Common myeloid progenitor, CD34-positive (primary cell): Measurements from ENCODE around the gene SLC25A45.

Experiments
- CTCF ChIA-PET: fragments of 350-600 bp; sonication (Branson Sonifier 250); formaldehyde crosslinking; loops from one replicate; lab custom pipeline; 2021; ENCODE audit warnings: antibody characterized with exemption; lab: Charles Lee
- POLR2A ChIA-PET: fragments of 350-600 bp; sonication (Branson Sonifier 250); formaldehyde crosslinking; loops from one replicate; lab custom pipeline; 2021; ENCODE audit warnings: antibody characterized with exemption; lab: Charles Lee
- DNase-seq, 3 donors: peaks; one replicate each; pipeline versions ENCODE4 v3.0.0 to v3.0.0-alpha.2; 2013
- H3K27ac ChIP-seq, 2 experiments: 1 replicate in 1 of 2; 2 replicates in 1 of 2; pipeline ENCODE4 v1.7.0; 2013; ENCODE audit warnings: inconsistent platforms in 2 of 2, low read length in 2 of 2, mild to moderate bottlenecking in 2 of 2, low read depth in 1 of 2, moderate library complexity in 1 of 2; ENCODE audit not compliant: severe bottlenecking in 2 of 2, insufficient read depth in 1 of 2, poor library complexity in 1 of 2
- H3K27me3 ChIP-seq, 5 experiments: replicated peaks in 2 of 5; 1 replicate in 3 of 5; 2 replicates in 2 of 5; pipeline versions ENCODE4 v1.6.1 to v1.7.0; 2013; ENCODE audit warnings: low read length in 4 of 5, mild to moderate bottlenecking in 2 of 5, moderate library complexity in 2 of 5, inconsistent platforms in 1 of 5; ENCODE audit not compliant: insufficient read depth in 5 of 5, control insufficient read depth in 4 of 5
- H3K36me3 ChIP-seq, 4 experiments: 1 replicate in 2 of 4; 2 replicates in 2 of 4; pipeline versions ENCODE4 v1.6.1 to v1.7.0; 2013; ENCODE audit warnings: low read length in 3 of 4, control low read depth in 1 of 4, mild to moderate bottlenecking in 1 of 4; ENCODE audit not compliant: control insufficient read depth in 4 of 4, insufficient read depth in 4 of 4
- H3K4me1 ChIP-seq, 4 experiments: 1 replicate in 3 of 4; 2 replicates in 1 of 4; pipeline versions ENCODE4 v1.6.1 to v1.7.1; 2013; ENCODE audit warnings: low read length in 3 of 4, mild to moderate bottlenecking in 3 of 4, control low read depth in 1 of 4, inconsistent platforms in 1 of 4, moderate library complexity in 1 of 4; ENCODE audit not compliant: control insufficient read depth in 4 of 4, insufficient read depth in 4 of 4; ENCODE audit errors: control extremely low read depth in 1 of 4
- H3K4me3 ChIP-seq, 7 experiments: 1 replicate in 4 of 7; 2 replicates in 3 of 7; pipeline versions ENCODE4 v1.5.1 to v1.7.0; 2013; ENCODE audit warnings: mild to moderate bottlenecking in 7 of 7, low read length in 6 of 7, moderate library complexity in 6 of 7, inconsistent platforms in 2 of 7, low read depth in 2 of 7, control low read depth in 1 of 7; ENCODE audit not compliant: insufficient read depth in 4 of 7, control insufficient read depth in 1 of 7; ENCODE audit errors: extremely low read depth in 1 of 7
- H3K9me3 ChIP-seq, 5 experiments: 1 replicate in 4 of 5; 2 replicates in 1 of 5; pipeline versions ENCODE4 v1.6.1 to v1.7.1; 2013; ENCODE audit warnings: low read length in 4 of 5, mild to moderate bottlenecking in 2 of 5, inconsistent platforms in 1 of 5, low read depth in 1 of 5, moderate library complexity in 1 of 5; ENCODE audit not compliant: control insufficient read depth in 4 of 5, insufficient read depth in 2 of 5; ENCODE audit errors: control extremely low read depth in 1 of 5
- WGBS: methylation state at CpG from one replicate; pipeline ENCODE4 v1.1.5; 2013; ENCODE audit not compliant: insufficient coverage; 5-methylcytosine and 5-hydroxymethylcytosine counted together

SLC25A45 gene

DNA sequence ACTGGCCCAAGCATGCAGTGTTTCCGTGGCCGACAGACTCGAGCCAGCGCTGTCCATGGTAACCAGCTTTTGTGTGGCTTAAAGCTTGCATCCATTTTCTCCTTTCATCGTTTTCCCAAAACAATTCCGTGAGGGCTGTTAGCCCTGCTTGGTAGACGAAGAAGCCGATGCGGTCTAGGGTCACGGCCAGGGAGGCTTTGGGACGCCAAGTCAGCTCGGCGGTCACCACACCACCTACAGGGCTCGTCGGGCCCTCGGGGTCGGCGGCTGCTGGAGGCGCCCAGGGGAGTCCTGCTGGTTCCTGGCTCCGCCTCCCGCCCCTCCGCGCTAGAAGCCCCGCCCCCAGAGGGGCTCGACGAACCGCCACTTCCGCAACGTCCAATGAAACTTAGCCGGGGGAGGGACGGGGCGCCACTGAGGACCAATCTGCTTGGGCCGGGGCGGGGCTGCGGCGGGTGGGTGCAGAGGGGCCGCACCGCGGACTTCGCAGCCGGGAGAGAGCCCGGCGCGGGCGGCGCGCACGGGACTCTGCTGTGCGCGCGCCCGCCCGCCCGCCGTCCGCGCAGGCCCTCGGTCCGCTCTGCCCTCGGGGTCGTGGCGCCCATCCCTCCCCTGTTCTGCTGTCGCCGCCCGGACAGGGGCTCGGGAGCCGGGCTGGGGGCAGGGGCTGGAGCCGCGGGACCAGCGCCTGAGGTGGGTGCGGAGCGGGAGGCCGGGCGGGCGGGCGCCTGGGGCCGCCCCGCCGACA is 28.0 kb downstream of the SLC25A45 start, which contains the start of gene TIGD3:
Gene TIGD3, plus strand, starts transcription at position 487 of the 748 bp plus-strand sequence. CDS start 1,058 bp downstream, outside the sequence.
- H3K27ac ChIP-seq = no peak within 1 kb of the TSS
- H3K36me3 ChIP-seq = peaks cover 5 to 34% (median 23%) of the 10 kb centered on the region in 4 experiments
- peaks cover 0 to 25% (median 23%) of the 10 kb centered on the region in 4 experiments for H3K4me1 ChIP-seq
- ChIA-PET CTCF (interaction anchor here (0.5 to 7.9 kb wide), 7 partner anchors 7 to 256 kb away, joined by 3 to 76 read pairs (median 15); partner anchors contain the start of genes CDC42EP2 and DPF2), POLR2A (interaction anchor here (0.7 to 1.0 kb wide), 3 partner anchors 71 to 146 kb away, joined by 3 to 4 read pairs (median 3); no protein-coding TSS in a partner anchor)
- no peaks in the 10 kb centered on the region for H3K9me3 ChIP-seq
- 0% methylated on average over 59 of the region's 79 CpGs for WGBS
- peak; percentile 95 to 98 (median 98) for DNase-seq
- H3K4me3 ChIP-seq = peak within 1 kb of the TSS; percentile 62 to 84 (median 68)
- peaks cover 0 to 2% (median 0%) of the 10 kb centered on the region in 5 experiments for H3K27me3 ChIP-seq

DNA sequence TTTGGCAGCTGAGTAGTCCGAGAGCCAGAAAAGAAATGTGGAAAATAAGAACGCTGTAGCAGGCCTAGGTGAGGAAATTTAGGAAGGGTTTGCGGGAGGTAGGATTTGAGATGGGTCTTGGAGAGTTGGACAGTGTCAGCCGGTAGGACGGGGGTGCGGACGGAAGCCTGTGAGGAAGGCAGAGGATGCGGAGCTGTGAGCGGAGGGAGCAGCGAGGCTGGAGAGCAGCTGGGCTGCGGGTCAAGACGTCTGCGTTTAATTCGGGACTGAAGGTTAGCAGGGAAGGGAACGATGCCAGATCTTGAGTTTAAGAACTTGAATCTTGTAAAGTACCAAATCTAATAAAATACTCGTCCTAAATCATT is 28.6 kb downstream of the SLC25A45 start:
- 53% methylated on average over 9 of the region's 16 CpGs for WGBS
- no peak overlapping the region for H3K27ac ChIP-seq
- peak overlapping the region; percentile 52 to 84 (median 62) for H3K4me3 ChIP-seq

DNA sequence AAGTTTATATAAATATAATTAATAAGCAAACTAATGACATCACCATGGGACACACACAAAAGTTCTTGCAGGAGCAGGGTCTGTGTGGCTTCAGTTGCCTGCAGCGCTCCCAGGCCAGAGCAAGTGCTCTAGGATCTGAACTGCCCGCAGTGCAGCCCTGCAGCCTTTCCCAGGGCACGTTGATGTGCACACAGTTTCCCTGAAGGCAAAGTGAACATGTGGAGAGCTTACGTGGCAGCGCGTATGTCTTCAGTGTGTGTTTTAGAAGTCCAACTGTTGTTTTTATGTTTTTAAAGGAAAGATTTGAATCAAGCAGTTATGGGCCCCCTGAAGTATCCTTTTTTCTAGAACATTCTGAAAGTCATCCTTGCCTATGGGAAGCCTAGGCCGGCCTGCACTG is 29.1 kb downstream of the SLC25A45 start:
- ChIA-PET CTCF (interaction anchor here (0.8 to 7.9 kb wide), 7 partner anchors 9 to 157 kb away, joined by 3 to 76 read pairs (median 15); partner anchors contain the start of genes CDC42EP2 and DPF2), POLR2A (interaction anchor here (0.6 to 0.9 kb wide), 2 partner anchors 72 to 535 kb away, joined by 3 read pairs; no protein-coding TSS in a partner anchor)
- peaks cover 0 to 2% (median 0%) of the 10 kb centered on the region in 5 experiments for H3K27me3 ChIP-seq
- H3K9me3 ChIP-seq = no peaks in the 10 kb centered on the region
- peaks cover 5 to 44% (median 33%) of the 10 kb centered on the region in 4 experiments for H3K36me3 ChIP-seq
- DNase-seq = no peak
- no peak overlapping the region for H3K4me3 ChIP-seq
- 97% methylated on average over 7 of the region's 7 CpGs for WGBS
- no peak overlapping the region for H3K27ac ChIP-seq
- peaks cover 0 to 25% (median 23%) of the 10 kb centered on the region in 4 experiments for H3K4me1 ChIP-seq

More for the DNA sequence above, 28.6 kb downstream of the SLC25A45 start:
- H3K27me3 ChIP-seq = peaks cover 0 to 2% (median 0%) of the 10 kb centered on the region in 5 experiments
- ChIA-PET CTCF (interaction anchor here (1.0 to 7.9 kb wide), 6 partner anchors 8 to 79 kb away, joined by 3 to 76 read pairs (median 16); partner anchors contain the start of genes CDC42EP2 and DPF2), POLR2A (interaction anchor here (0.6 to 1.0 kb wide), 3 partner anchors 72 to 535 kb away, joined by 3 to 4 read pairs (median 3); no protein-coding TSS in a partner anchor)
- DNase-seq = no peak
- H3K36me3 ChIP-seq = peaks cover 5 to 39% (median 27%) of the 10 kb centered on the region in 4 experiments
- no peaks in the 10 kb centered on the region for H3K9me3 ChIP-seq
- peaks cover 0 to 25% (median 23%) of the 10 kb centered on the region in 4 experiments for H3K4me1 ChIP-seq

DNA sequence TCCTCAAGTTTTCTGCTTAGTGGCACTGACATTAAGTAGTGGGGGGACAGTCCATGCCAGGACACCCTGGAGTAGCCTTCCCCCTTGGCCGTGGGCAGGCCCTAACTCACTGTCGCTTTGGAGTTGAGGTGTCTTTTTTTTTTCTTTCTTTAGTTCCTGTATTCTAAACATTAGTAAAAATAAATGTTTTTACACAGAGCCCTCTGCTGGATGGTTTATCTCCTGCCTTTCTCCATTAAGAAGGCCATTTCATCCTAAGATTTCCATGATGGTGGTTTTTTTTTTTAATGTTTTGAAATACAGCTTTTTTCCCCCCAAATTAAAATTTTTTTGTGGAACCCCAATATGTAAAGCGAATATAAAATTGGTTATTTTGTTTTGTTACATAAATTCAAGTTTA is 29.7 kb downstream of the SLC25A45 start:
- CTCF ChIA-PET = interaction anchor here (0.8 to 7.9 kb wide), 9 partner anchors 9 to 157 kb away, joined by 3 to 76 read pairs (median 14); partner anchors contain the start of genes CDC42EP2 and DPF2
- POLR2A ChIA-PET = no interaction called here
- no peak overlapping the region for H3K4me3 ChIP-seq
- peak overlapping the region in 1 of 2 experiments; percentile 25 for H3K27ac ChIP-seq
- peak; percentile 36 to 75 (median 73) for DNase-seq
- H3K9me3 ChIP-seq = no peaks in the 10 kb centered on the region
- peaks cover 0 to 25% (median 23%) of the 10 kb centered on the region in 4 experiments for H3K4me1 ChIP-seq
- H3K36me3 ChIP-seq = peaks cover 5 to 50% (median 36%) of the 10 kb centered on the region in 4 experiments
- WGBS = no CpG with 5 or more reads among the region's 3 CpGs
- H3K27me3 ChIP-seq = peaks cover 0 to 2% (median 0%) of the 10 kb centered on the region in 5 experiments

DNA sequence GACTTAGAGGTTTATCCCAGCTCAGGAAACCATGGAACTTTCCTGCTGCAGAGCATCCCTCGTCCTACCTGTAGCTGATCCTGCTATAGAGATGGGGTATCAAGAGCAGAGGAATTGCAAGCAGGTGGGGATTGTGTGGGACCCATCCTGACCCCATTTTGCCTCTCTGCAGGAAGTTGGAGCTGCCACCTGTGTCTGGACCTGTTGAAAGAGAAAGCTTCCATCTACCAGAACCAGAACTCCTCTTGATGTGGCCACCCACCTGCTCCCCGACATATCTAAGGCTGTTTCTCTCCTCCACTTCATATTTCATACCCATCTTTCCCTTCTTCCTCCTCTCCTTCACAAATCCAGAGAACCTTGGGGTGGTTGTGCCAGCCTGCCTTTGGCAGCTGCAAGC is 30.9 kb downstream of the SLC25A45 start:
- H3K27ac ChIP-seq = no peak overlapping the region
- ChIA-PET POLR2A (interaction anchor here (0.6 kb wide), 1 partner anchor 27 kb away, joined by 4 read pairs; no protein-coding TSS in a partner anchor), CTCF (interaction anchor here (0.9 to 7.9 kb wide), 10 partner anchors 8 to 77 kb away, joined by 3 to 76 read pairs (median 12); partner anchors contain the start of genes CDC42EP2 and DPF2)
- H3K36me3 ChIP-seq = peaks cover 7 to 59% (median 40%) of the 10 kb centered on the region in 4 experiments
- no peaks in the 10 kb centered on the region for H3K9me3 ChIP-seq
- H3K27me3 ChIP-seq = no peaks in the 10 kb centered on the region
- peaks cover 0 to 25% (median 23%) of the 10 kb centered on the region in 4 experiments for H3K4me1 ChIP-seq
- no peak for DNase-seq
- WGBS = 100% methylated on average over 2 of the region's 2 CpGs
- H3K4me3 ChIP-seq = no peak overlapping the region

DNA sequence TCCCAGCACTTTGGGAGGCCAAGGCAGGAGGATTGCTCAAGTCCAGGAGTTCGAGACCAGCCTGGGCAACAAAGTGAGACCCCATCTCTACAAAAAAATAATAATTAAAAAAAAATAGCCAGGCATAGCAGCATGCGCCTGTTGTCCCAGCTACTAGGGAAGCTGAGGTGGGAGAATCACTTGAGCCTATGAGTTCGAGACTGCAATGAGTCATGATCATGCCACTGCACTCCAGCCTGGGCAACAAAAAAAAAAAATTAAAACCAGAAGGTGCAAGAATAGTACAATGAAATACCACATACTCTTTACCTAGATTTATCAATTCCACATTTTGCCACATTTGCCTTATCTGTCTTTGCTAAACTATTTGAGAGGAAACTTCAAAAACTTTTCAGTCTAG is 40.6 kb downstream of the SLC25A45 start:
- ChIA-PET CTCF (interaction anchor here (1.3 to 10.5 kb wide), 3 partner anchors 9 to 12 kb away, joined by 5 to 76 read pairs (median 33); partner anchors contain the start of genes DPF2 and TIGD3), POLR2A (interaction anchor here (0.7 kb wide), 1 partner anchor 166 kb away, joined by 7 read pairs; no protein-coding TSS in a partner anchor)
- no peak overlapping the region for H3K27ac ChIP-seq
- H3K4me3 ChIP-seq = no peak overlapping the region
- no peak for DNase-seq
- H3K27me3 ChIP-seq = no peaks in the 10 kb centered on the region
- WGBS = 92% methylated on average over 2 of the region's 3 CpGs
- no peaks in the 10 kb centered on the region for H3K9me3 ChIP-seq
- peaks cover 26 to 77% (median 69%) of the 10 kb centered on the region in 4 experiments for H3K36me3 ChIP-seq
- peaks cover 0 to 5% (median 0%) of the 10 kb centered on the region in 4 experiments for H3K4me1 ChIP-seq
